Measurements from ENCODE around the gene ACBD6.

Gene ACBD6

DNA sequence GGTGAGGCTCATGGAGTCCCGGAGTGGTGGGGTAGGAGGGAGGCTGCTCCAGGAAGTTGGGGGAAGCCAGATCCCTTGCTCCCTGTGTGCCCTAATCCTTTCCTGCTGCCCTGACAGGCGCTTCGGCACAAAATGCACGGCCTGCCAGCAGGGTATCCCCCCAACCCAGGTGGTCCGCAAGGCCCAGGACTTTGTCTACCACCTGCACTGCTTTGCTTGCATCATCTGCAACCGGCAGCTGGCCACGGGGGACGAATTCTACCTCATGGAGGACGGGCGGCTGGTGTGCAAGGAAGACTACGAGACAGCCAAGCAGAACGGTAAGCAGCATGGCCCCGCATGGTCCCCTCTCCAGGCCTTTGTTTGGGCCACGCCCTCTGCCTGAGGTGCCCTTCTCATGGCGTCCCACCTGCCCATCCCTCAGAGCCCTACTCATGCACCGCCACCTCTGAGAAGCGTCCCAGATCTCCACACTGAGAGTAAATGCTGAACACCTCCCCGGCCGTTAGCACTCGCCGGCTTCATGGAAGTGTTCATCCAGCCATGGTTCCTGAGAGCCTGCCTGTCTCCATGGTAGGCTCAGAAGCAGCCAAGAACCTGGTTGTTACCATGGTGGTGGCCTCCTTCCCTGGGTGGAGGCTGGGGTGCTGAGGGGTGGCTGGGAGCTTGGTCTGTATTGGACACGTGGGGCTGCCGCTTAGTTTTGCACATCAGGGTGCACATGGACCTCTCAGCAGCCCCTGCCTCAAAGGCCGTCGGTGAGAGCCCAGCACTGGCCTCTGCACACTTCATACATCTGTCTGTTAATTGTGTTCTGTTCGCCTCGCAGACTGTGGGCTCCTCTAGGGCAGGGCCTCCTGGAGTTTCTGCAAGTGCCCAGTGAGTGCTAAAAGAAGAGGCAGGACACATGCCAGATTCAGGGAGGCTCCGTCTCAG, 235.8 kb downstream of the ACBD6 start:
- no peak for FAIRE-seq

DNA sequence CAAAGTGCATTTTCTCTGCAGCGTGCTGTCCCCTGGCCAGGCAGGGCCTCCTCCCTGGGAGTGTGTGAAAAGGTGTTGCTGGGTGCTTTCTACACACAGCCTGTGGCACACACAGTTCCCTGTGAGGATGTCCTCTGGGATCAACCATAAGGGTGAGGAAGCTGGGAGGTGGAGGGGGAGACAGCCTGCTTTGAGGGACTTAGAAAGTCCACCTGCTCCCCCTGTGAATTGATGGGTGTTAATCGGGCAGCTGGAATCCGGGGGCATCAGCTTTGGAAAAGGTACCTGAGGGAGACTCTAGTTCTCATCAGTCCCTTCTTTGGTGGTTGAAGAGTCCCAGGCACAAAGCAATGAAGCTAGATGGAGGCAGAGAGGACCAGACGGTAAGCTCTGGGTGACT, 236.5 kb downstream of the ACBD6 start:
- FAIRE-seq, result no peak

DNA sequence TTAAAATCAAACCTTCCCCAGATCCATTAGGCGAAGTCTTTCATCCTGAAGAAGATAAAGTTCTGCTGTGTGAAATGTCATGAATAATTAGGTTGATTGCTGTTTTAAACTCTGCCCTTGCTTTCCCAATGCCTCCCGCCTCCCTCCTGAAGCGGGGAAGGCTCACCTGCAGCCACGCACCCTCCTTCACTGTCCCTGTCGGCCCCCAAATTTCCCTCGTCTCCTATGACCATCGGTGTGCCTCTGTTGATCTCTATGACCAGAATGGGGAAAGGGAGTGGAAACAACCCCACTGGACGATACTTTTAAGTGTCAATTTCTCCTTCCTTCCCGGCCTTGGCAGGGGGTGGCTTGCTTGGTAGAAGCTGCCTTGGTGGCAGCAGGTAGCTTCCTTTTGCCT, 237.2 kb downstream of the ACBD6 start:
- FAIRE-seq, result no peak

DNA sequence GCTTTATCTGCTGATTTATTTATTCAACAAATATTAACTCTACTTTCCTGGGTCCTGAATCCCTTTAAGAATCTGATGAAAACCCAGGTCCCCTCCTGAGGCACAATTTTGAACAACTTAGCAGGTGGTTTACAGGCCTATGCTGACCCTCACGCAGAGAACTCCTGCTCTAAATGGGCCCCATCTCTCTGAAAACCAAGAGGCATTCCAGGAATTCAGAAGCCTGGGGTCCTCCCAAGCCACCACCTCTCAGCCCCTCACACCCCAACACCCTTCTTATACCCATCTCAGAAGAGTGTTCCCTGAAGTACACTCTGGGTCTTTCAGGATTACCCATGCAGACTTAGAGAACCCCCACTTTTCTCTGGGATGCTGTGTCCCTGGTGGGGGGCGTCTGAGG, 237.8 kb downstream of the ACBD6 start:
- no peak for FAIRE-seq

DNA sequence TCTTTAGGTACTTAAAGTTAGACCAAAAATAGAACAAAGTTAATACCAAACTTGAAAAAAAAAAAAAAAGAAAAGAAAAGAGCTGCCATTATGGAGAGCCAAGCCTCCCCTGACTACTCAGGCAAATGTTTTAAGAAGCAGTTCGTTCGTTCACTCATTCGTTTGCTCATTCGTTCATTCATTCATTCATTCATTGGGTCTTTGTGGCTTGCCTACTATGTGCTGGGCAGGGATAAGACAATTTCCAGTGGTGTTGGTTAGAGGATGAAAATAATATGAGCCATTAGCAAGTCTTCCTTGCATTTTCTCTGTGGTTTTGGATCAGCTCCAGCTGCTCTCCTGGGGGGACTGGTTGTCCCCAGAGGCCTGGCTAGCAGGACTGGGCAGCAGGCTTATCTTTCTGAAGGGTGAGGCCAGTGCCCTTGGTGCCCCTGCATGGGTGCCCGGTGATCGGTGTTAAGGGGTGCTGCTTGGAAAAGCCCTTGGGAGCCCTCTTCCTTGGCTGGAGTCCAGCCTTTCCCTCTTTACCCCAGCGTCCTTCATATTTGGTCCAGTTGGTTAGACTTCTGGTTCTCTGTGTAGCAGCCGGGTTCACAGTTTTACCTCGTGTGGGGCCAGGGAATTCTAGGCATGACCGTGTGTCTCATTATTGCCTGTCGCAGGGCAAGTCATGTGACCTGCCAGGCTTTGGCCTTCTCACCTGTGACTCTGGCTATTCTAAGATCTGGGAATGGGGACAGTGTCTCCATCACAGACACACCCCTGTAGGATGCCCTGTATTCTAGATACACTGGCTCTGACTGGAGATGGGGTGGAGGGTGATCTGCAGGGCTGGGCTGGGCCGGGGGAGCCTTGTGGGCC, 239.5 kb downstream of the ACBD6 start:
- no peak for FAIRE-seq

DNA sequence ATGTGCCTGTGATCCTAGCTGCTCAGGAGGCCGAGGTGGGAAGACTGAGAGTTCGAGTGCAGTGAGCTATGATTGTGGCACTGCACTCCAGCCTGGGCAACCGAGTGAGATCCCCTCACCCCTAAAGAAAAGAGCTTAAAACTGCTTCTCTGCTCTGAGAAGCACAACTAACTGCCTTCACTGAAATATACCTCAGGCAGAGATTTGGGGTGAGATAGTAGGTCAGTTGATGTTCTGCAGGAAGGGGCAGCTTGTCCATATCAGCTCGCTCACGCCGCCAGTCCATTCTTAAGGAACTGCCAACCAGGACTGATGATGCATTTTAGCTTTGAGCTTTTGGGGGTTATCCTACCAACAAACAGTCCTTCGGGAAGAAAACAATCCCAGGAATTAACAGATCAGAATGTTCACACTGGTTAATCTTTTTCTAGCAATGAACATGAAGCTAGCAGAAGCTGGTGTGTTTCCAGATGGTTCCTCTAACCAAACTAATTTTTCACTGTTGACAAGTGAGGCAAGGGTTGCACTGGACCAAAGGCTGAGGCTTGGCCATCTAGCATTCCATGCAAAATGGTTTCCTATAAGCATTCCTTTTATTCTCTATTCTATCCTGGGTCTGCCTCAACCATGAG, 240.7 kb downstream of the ACBD6 start:
- FAIRE-seq, result no peak

DNA sequence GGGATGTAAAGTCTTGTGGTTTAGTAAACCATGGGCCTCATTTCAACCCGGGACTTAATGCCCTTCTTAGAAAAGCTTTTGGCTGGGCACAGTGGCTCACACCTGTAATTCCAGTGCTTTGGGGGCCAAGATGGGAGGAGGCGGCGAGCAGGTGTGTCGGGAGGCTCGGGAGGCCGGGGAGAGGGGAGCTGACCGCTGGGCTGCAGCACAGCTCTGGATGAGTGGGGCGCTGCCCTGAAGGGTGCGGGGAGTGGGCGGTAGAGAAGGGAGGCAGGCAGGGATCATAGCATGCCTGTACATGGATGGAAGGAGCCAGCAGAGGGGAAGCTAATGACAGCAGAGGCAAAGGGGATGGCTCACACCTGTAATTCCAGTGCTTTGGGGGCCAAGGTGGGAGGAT, 241.3 kb downstream of the ACBD6 start:
- FAIRE-seq, result no peak

DNA sequence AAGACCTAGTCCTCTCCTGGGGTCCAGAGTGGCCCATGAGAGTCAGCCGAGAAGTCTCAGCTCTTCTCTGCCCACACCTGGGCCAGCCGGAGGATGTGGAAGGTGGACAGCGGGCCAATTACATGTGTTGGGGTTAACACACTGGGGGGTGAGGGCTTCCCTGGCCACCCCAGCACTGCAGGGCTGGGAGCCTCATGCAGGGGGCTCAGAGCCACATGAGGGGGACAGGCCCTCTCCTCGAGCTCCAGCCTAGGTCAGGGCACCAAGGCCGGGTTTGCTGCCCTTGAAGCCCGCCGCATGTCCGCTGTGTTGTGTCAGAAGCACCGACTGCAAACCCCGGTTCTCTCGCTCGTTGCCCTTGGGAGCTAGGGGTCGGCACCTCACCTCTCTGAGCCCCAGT, 241.8 kb downstream of the ACBD6 start:
- no peak for FAIRE-seq

DNA sequence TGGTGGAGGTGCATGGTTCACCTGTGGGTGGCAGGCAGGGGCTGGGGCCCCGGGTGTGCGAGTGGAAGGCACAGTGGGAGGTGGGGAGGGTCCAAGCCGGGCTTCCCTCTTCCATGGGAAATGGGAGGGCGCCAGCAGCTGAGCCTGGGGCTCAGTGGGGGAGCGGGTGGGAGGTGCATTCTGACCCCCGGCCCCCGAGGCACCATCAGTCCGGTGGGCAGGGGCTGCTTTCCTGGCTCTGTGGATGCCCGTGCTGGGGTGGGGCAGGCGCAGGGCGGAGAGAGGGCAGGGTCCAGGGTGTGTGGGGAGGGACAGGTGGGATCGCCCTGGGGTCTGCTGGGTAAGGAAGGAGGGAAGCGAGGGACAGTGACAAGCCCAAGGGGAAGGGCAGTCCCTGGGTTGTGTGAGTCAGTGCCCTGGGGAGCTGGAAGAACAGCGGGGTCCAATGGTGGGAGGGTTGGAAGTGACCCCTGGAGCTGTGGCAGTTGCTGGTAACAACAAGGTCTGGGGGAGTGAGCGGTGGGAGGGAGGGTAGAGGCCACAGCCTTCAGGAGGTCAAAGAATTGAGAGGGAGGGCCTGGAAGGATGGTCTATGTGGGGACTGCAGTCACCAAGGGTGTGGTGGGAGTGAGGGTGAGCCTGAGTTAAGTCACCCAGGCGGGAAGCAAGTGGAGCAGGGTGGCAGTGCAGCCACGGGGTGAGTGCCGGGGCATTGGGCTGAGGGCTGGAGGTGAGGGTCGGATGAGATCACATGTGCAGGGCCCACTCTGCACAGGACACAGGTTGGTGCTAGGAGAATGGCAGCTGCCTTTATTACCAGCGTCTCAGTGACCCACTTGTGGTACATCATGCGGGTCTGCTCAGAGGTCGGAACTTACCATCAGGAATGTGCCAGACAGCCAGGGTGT, 242.7 kb downstream of the ACBD6 start:
- FAIRE-seq, result no peak

DNA sequence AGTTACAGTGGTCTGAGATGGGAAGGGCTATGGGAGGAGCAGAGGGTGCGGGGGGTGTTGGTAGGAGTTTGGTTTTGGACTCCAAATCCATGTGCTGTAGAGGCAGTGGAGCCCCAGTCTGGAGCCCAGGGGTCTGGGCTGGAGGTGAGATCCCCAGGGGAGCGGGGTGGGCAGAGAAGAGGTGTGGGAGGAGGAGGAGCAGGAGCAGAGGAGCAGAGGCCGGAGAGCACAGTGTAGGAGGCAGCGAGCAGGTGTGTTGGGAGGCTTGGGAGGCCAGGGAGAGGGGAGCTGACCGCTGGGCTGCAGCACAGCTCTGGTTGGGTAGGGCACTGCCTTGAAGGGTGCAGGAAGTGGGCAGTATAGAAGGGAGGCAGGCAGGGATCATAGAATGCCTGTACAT, 243.4 kb downstream of the ACBD6 start:
- no peak for FAIRE-seq

DNA sequence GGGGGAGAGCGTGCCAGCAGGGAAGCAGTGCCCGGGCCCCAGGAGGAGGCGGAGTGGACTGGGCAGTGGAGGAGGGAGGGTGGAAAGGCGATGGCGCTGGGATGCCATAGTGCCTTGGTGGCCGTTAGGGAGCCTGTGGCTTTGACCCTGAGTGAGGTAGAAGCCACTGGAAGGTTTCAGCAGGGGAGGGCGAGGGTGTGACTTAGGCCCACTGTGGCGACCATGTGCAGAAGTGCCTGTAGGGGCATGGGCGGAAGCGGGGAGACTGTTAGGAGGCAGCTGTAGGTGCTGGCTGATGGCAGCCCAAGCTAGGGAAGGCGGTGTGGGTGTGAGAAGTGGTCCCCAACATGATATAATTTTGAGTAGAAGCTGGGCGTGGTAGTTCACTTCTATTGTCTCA, 244.1 kb downstream of the ACBD6 start:
- FAIRE-seq, result no peak

DNA sequence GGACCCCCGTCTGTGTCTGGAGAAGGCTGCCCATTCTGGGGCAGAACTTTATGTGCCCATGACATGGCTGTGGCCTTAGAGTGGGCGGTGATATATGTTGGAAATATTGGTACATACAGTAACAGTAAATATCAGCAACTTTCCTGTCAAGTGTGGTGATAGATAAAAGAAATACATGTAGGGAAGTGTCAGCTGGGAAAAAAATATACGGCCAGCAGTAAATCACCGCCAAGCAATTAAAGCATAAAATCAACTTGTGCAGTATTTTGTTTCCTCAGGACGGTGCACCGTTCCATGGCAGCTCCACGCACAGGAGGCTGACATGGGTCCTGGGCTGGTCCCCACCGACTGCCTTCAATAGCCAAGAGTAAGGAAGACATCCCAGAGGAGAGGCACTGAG, 244.9 kb downstream of the ACBD6 start:
- FAIRE-seq, result no peak

DNA sequence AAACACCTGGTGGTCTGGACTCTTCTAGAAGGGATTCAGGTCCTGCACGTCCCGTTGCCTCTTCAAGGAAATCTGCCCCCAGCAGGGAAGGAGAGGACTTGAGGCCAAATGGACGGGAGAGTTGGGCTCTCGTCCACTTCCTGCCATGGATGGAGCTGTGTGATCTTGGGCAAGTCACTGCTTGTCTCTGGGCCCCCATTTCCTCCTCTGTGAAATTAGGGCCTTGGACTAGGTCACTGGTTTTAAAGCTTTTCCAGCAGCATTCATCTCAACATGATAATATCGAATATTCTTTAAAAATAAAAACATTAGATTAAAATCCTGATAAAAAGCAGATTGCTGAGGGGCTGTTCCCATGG, 245.4 kb downstream of the ACBD6 start:
- FAIRE-seq, result no peak

DNA sequence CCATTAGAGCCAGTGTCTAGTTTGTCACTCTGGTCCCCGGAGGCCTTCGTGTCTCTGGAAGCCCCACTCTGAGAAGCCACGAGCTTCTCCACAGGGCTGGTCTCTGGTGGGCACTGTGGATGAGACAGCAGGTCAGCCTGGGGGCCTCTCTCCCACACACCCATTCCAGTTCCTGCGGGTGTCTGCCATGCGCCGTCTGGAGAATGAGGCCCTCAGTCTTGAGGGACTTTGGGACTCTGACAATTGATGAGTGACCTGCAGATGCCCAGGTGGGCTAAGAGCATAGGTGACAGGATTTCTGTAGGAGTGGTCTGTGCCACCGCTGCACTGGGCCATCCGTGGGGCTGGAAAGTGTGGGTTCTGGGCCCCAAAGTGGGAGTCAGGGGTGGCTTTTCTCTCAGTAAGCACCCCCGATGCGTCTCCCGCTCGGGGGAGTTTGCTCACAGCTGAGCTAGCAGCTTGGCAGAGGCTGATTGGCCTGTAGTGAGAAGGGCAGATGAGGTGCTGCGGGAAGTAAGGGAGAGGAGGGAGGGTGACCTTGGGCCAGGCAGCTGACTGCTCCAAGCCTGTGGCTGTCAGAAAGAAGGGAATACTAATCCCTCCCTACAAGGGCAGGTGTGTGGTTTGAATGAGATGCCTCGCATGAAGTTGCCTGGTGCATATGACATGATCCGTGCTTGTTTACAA, 245.9 kb downstream of the ACBD6 start:
- no peak for FAIRE-seq

DNA sequence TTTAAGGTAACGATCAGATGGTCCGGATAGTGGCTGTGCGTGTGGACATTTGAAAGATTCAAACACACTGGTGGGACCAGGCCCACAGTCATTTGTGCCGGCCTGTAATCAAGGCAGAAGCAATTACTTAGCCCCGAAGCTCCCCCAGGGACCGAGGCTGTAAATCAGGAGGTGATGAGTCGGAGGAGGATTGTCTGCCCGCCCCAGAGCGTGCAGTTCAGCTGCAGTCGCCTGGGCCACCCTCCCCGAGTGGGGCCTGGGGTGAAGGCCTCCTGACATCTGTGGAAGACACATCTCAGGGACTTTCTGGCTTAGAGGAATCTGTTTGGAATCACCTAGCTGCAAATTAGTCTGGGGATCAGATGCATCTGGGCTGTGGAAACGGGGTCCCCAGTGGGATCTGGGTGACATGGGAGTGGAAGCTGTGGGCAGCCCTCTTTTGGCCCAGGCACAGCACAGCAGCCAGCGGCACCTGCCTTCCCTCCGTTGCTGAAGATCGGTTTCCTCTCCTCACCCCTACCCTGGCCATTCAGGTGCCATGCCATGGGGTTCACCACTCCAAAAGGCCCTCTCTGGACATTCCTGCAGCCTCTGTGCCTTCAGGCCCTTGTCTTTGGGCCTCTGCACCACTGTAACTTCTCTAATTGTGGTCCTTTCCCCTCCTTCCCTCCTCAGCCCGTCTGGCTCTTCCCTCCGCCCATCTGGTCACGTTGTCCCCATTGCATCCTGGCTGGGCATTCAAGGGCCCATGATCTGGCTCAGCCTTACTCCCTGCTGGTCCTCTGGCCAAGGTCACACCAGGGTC, 246.6 kb downstream of the ACBD6 start:
- FAIRE-seq, result no peak

DNA sequence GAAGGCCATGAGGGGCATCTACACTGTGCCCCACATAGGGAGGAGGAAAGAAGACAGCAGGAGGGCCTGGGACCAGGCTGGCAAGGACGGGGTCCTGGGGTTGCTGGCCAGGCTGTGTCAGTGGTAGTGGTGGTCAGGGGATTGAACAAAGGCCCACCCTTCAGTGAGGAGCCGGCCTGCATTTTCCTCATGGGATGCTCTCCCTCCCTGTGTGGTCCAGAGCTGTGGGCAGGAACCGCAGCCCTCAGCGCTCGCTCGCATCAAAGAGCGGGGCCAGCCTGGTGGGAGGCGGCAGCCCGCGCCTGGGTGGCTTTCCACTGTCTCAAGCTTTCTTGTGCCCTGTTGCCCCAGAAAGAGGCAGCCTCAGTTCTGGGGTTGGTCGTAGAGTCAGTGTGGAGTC, 247.5 kb downstream of the ACBD6 start:
- no peak for FAIRE-seq

DNA sequence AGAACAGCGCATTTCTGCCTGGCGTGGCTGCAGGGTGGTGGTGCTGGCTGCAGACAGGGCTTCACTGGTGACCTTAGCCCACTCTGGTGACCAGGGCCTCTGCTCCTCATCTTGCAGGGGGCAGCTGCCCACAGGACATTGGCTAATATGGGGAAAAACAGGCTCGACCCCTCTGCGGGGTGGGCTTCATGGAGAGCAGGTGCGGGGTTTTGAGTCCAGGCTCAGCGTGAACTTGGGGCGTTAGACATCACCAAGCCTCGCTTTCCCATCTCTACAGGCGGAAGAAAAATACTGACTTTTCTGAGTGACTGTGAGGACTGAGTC, 247.9 kb downstream of the ACBD6 start:
- FAIRE-seq, result no peak

DNA sequence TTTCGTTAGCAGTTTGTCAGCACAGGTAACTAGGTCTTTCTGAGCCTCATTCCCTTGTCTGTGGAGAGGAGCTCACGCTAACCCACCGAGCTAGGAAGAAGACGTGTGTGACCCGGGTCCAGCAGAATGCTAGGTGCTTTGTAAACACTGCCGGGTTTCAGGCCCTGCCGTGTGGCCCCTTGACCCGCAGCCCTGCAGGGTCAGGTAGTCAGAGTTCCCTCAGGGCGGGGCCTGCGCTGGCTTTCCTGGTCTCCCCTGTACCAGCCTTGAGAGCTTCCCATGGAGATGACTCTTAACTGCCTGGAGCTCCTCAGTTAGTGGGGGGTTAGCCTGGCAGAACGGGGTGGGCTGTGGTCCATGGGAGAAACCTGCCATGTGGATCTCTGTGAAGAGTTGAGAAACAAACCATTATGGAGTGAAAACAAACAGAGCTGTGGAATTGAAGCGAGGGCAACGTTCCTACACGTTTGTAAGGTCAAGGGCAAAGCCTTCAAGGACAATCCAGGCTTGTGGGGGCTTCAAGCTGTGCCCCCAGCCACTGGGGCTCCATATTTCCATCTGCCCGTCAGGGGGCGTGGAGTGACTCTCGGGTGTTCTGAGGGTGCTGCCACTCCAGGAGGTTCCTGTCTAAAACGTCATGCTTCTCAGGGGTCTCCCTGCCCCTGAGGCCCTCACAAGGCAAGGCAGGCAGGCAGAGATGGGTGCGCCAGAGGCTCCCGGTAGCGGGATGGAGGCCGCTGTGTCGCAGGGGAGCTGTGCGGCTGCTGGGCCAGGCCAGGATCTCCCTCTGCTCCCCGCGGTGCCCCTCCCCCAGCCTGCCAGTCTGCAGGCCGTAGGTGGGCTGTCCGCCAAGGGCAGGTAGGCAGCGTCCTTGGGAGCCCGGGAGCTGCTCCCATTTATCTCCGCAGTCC, 248.5 kb downstream of the ACBD6 start:
- FAIRE-seq, result no peak

DNA sequence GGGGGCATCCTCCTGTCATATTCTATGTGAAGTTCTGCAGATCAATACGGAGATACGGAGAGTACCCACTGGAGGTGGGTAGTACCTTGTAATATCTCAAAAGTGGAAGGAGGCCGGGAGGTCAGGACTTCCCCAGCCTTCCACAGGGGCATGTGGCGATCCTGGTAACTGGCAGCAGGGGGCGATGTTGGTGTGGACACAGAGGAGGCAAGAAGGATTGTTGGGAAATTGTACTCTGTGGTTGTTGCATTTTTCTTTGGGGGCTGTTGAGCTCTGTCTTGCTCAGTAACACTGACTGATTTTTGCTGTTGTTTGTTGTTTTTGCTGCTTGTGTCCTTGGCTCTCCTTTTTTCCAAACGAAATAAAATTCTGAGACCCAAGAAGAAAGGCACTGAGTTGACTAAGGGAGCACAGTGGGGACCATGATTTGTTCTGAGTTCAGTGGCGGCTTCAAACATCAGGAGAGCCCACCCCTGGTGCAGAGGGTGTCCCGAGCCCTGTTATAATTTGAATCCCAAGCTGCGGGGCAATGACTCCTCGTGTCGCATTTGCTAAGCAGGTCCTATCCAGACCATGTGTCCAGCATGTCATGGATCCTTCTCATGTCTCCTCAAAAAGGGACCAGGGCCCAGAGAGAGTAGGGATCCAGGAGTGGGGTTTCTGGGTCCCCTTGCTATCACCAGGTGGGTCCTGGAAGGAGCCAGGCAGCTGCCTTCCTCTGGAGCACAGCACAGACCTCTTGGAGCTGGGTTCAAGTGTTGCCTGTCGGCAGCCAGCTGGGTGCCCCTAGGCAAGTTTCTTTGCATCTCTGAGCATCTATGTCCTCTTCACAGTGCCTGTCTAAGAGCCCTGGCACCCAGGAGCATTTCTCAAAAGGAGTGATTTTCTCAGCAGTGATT, 249.5 kb downstream of the ACBD6 start:
- no peak for FAIRE-seq
